ENCODE results near the gene HMGB1.
A peak's percentile ranks its signal among the peaks of the same experiment; 100 is the strongest.

The HMGB1 gene

GRCh38 chr13:30422054-30422839 lies 43.5 kb downstream of the HMGB1 start, which contains the start of gene UBE2L5:
UBE2L5 (plus strand) TSS chr13:30422493; CDS start chr13:30427991, 5,498 bp downstream.
- Mint-ChIP-seq H3K4me3 (peak within 1 kb of the TSS; percentile 77), H3K4me1 (peaks cover 16% of the 10 kb centered on the region), H3K27ac (peak within 1 kb of the TSS; percentile 83), H3K36me3 (peaks cover 12% of the 10 kb centered on the region), H3K9me3 (no peaks in the 10 kb centered on the region)
- ATAC-seq (peak; percentile 94), DNase-seq (ENCODE audit: low spot score in 2 of 2) (peak; percentile 69 to 79)

- Mint-ChIP-seq H3K27ac (peak overlapping the region; percentile 44), H3K4me3 (peak overlapping the region; percentile 77), H3K36me3 (peaks cover 12% of the 10 kb centered on the region), H3K9me3 (no peaks in the 10 kb centered on the region), H3K4me1 (peaks cover 16% of the 10 kb centered on the region)
- ATAC-seq (peak; percentile 53), DNase-seq (ENCODE audit: low spot score in 2 of 2) (peak; percentile 40 to 76)
Measured at GRCh38 chr13:30421093-30422053, 44.4 kb downstream of the HMGB1 start.

- Mint-ChIP-seq H3K9me3 (no peaks in the 10 kb centered on the region), H3K27ac (no peak overlapping the region), H3K4me1 (peaks cover 16% of the 10 kb centered on the region), H3K36me3 (peaks cover 12% of the 10 kb centered on the region), H3K4me3 (no peak overlapping the region)
- ATAC-seq: no peak
- DNase-seq (ENCODE audit: low spot score in 2 of 2): no peak
Measured at GRCh38 chr13:30418717-30419459, 46.8 kb downstream of the HMGB1 start.

GRCh38 chr13:30418075-30418716 lies 47.5 kb downstream of the HMGB1 start:
- Mint-ChIP-seq H3K36me3 (peaks cover 12% of the 10 kb centered on the region), H3K27ac (no peak overlapping the region), H3K4me3 (no peak overlapping the region), H3K9me3 (no peaks in the 10 kb centered on the region), H3K4me1 (peaks cover 16% of the 10 kb centered on the region)
- ATAC-seq: no peak
- DNase-seq (ENCODE audit: low spot score in 2 of 2): no peak

GRCh38 chr13:30416471-30416870 lies 49.3 kb downstream of the HMGB1 start:
- H3K27ac Mint-ChIP-seq: no peak overlapping the region
- H3K36me3 Mint-ChIP-seq: peaks cover 5% of the 10 kb centered on the region
- H3K9me3 Mint-ChIP-seq: no peaks in the 10 kb centered on the region
- ATAC-seq (no peak), DNase-seq (ENCODE audit: low spot score in 2 of 2) (no peak)
- H3K4me1 Mint-ChIP-seq: peaks cover 10% of the 10 kb centered on the region
- no peak overlapping the region for H3K4me3 Mint-ChIP-seq

- ATAC-seq: no peak
- no peaks in the 10 kb centered on the region for H3K9me3 Mint-ChIP-seq
- no peak overlapping the region for H3K4me3 Mint-ChIP-seq
- no peak overlapping the region for H3K27ac Mint-ChIP-seq
- H3K36me3 Mint-ChIP-seq: peaks cover under 1% of the 10 kb centered on the region
- peaks cover under 1% of the 10 kb centered on the region for H3K4me1 Mint-ChIP-seq
- no peak for DNase-seq (ENCODE audit: low spot score in 2 of 2)
Measured at GRCh38 chr13:30415430-30416030, 50.2 kb downstream of the HMGB1 start.

GRCh38 chr13:30413842-30414241 lies 51.9 kb downstream of the HMGB1 start:
- Mint-ChIP-seq H3K4me3 (no peak overlapping the region), H3K36me3 (no peaks in the 10 kb centered on the region), H3K9me3 (no peaks in the 10 kb centered on the region), H3K27ac (no peak overlapping the region), H3K4me1 (peaks cover 2% of the 10 kb centered on the region)
- ATAC-seq (no peak), DNase-seq (ENCODE audit: low spot score in 2 of 2) (no peak)

- Mint-ChIP-seq H3K4me3 (no peak overlapping the region), H3K27ac (no peak overlapping the region), H3K9me3 (no peaks in the 10 kb centered on the region), H3K4me1 (peaks cover 10% of the 10 kb centered on the region), H3K36me3 (peaks cover 4% of the 10 kb centered on the region)
- DNase-seq (ENCODE audit: low spot score in 2 of 2) (no peak), ATAC-seq (no peak)
Measured at GRCh38 chr13:30412346-30412745, 53.4 kb downstream of the HMGB1 start.

GRCh38 chr13:30410705-30411125 lies 55.0 kb downstream of the HMGB1 start:
- ATAC-seq (no peak), DNase-seq (ENCODE audit: low spot score in 2 of 2) (no peak)
- Mint-ChIP-seq H3K36me3 (peaks cover 4% of the 10 kb centered on the region), H3K4me1 (peaks cover 15% of the 10 kb centered on the region), H3K4me3 (no peak overlapping the region), H3K9me3 (no peaks in the 10 kb centered on the region), H3K27ac (no peak overlapping the region)

GRCh38 chr13:30409886-30410704 lies 55.6 kb downstream of the HMGB1 start:
- Mint-ChIP-seq H3K9me3 (no peaks in the 10 kb centered on the region), H3K27ac (no peak overlapping the region), H3K36me3 (peaks cover 4% of the 10 kb centered on the region), H3K4me3 (no peak overlapping the region), H3K4me1 (peaks cover 15% of the 10 kb centered on the region)
- DNase-seq (ENCODE audit: low spot score in 2 of 2) (no peak), ATAC-seq (no peak)

- H3K27ac Mint-ChIP-seq: peak overlapping the region; percentile 71
- peaks cover 4% of the 10 kb centered on the region for H3K36me3 Mint-ChIP-seq
- H3K4me1 Mint-ChIP-seq: peaks cover 15% of the 10 kb centered on the region
- H3K9me3 Mint-ChIP-seq: no peaks in the 10 kb centered on the region
- H3K4me3 Mint-ChIP-seq: peak overlapping the region; percentile 62
- peak; percentile 97 for ATAC-seq
- DNase-seq (ENCODE audit: low spot score in 2 of 2): peak; percentile 85 to 94
Measured at GRCh38 chr13:30408319-30409101, 57.2 kb downstream of the HMGB1 start.

GRCh38 chr13:30406779-30407416 lies 58.8 kb downstream of the HMGB1 start:
- peaks cover 15% of the 10 kb centered on the region for H3K4me1 Mint-ChIP-seq
- H3K36me3 Mint-ChIP-seq: peaks cover 4% of the 10 kb centered on the region
- no peak overlapping the region for H3K4me3 Mint-ChIP-seq
- H3K9me3 Mint-ChIP-seq: no peaks in the 10 kb centered on the region
- H3K27ac Mint-ChIP-seq: no peak overlapping the region
- no peak for DNase-seq (ENCODE audit: low spot score in 2 of 2)
- no peak for ATAC-seq

All from stimulated activated effector memory CD8-positive, alpha-beta T cell treated with anti-CD3 and anti-CD28 coated beads, Interleukin-12 subunit alpha, Interleukin-12 subunit beta, amount 100 ng/mL, for 72 hours (primary cell).